Measurements from ENCODE around the gene FREM1. TPM values are rescaled to one million over a fixed set of nuclear protein-coding genes. Genes with fewer than 3 reads are reported as not detected.

Gene FREM1
- total and polyA plus RNA-seq, 9 donors: 0.61 to 9.2 (median 2.8) TPM

- Histone ChIP-seq H3K27ac (no peak overlapping the region), H3K9me3 (no peaks in the 10 kb centered on the region), H3K4me3 (no peak overlapping the region), H3K36me3 (no peaks in the 10 kb centered on the region), H3K27me3 (no peaks in the 10 kb centered on the region), H3K4me1 (ENCODE audit: insufficient read depth) (no peaks in the 10 kb centered on the region)
- DNase-seq: no peak
- TF ChIP-seq, protein P1, sequence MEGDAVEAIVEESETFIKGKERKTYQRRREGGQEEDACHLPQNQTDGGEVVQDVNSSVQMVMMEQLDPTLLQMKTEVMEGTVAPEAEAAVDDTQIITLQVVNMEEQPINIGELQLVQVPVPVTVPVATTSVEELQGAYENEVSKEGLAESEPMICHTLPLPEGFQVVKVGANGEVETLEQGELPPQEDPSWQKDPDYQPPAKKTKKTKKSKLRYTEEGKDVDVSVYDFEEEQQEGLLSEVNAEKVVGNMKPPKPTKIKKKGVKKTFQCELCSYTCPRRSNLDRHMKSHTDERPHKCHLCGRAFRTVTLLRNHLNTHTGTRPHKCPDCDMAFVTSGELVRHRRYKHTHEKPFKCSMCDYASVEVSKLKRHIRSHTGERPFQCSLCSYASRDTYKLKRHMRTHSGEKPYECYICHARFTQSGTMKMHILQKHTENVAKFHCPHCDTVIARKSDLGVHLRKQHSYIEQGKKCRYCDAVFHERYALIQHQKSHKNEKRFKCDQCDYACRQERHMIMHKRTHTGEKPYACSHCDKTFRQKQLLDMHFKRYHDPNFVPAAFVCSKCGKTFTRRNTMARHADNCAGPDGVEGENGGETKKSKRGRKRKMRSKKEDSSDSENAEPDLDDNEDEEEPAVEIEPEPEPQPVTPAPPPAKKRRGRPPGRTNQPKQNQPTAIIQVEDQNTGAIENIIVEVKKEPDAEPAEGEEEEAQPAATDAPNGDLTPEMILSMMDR (IDR thresholded peaks at IDR 0.05): no peak
- no peak for TF ChIP-seq EP300 (IDR thresholded peaks at IDR 0.05)
- intact Hi-C loops (cut with DNase I): no loop called here
- 77 to 85% (median 82%) methylated on average over 1 of the region's 1 CpG for WGBS, 3 donors
Observed at GRCh38 chr9:14935964-14936363, 25.7 kb upstream of the FREM1 start.

DNA sequence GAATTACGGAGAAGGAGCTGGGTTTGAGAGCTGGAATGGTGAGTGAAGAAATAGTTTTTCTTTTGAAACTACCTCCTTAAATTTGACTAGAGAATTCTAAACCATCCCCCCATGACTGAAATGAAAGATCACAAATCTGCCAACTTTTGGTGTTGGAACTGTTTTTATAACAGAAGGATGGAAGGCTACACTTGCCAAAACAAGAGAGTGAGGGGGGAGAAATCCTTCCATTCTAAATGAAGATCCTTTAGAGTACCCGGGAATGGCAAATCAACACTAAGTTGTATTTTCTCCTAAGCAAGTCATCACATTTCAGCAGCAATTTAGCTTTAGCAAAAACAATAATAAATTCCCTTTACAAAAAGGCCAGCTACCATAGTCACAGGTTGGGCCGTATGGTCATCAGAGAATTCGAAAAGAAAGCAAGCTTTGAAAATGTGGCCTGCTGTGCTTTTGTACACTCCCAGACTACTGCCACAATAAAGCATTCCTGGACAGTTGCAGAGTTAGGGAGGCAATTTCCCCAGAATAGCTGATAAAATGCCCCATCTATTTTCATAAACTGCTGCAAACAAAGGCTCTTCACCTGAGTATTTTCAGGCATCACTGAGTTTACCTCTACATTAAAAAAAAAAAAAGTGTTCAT lies 25.0 kb upstream of the FREM1 start:
- Histone ChIP-seq H3K27me3 (no peaks in the 10 kb centered on the region), H3K36me3 (no peaks in the 10 kb centered on the region), H3K4me1 (ENCODE audit: insufficient read depth) (no peaks in the 10 kb centered on the region), H3K27ac (no peak overlapping the region), H3K4me3 (no peak overlapping the region), H3K9me3 (no peaks in the 10 kb centered on the region)
- DNase-seq: no peak
- 35 to 45% (median 39%) methylated on average over 4 of the region's 4 CpGs for WGBS, 3 donors
- intact Hi-C loops (cut with DNase I): no loop called here
- TF ChIP-seq EP300 (IDR thresholded peaks at IDR 0.05) (no peak), POLR2A (IDR thresholded peaks at IDR 0.05) (no peak)
- TF ChIP-seq, protein P1 (IDR thresholded peaks at IDR 0.05): no peak

- TF ChIP-seq POLR2A (IDR thresholded peaks at IDR 0.05) (no peak), EP300 (IDR thresholded peaks at IDR 0.05) (no peak)
- TF ChIP-seq, protein P1 (IDR thresholded peaks at IDR 0.05): no peak
- no peak overlapping the region for H3K27ac ChIP-seq
- 84 to 92% (median 86%) methylated on average over 2 of the region's 2 CpGs for WGBS, 3 donors
- DNase-seq: no peak
- no peaks in the 10 kb centered on the region for H3K27me3 ChIP-seq
- H3K9me3 ChIP-seq: no peaks in the 10 kb centered on the region
- no peaks in the 10 kb centered on the region for H3K36me3 ChIP-seq
- intact Hi-C loops (cut with DNase I): no loop called here
- H3K4me1 ChIP-seq (ENCODE audit: insufficient read depth): no peaks in the 10 kb centered on the region
- H3K4me3 ChIP-seq: no peak overlapping the region
Observed at GRCh38 chr9:14932641-14933040, 22.4 kb upstream of the FREM1 start.

DNA sequence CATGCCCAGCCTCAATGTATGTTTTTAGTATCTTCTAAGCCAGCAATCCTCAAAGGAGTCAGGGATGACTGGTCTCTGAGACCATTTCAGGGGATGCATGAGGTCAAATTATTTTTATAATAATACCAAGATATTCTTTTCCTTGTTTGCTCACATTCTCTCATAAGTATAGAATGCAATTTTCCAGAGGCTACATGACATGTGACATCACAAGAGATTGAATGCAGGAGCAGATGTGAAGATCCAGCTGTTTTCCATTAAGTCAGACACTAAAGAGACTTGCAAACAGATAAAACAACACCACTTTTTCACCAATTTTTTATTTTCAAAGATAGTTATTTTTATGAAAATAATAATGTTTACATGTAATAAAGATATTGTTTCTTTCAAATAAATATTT lies 22.0 kb upstream of the FREM1 start:
- Histone ChIP-seq H3K9me3 (no peaks in the 10 kb centered on the region), H3K4me3 (no peak overlapping the region), H3K36me3 (no peaks in the 10 kb centered on the region), H3K27ac (no peak overlapping the region), H3K4me1 (ENCODE audit: insufficient read depth) (no peaks in the 10 kb centered on the region), H3K27me3 (no peaks in the 10 kb centered on the region)
- TF ChIP-seq POLR2A (IDR thresholded peaks at IDR 0.05): no peak
- intact Hi-C loops (cut with DNase I): no loop called here
- DNase-seq: no peak

DNA sequence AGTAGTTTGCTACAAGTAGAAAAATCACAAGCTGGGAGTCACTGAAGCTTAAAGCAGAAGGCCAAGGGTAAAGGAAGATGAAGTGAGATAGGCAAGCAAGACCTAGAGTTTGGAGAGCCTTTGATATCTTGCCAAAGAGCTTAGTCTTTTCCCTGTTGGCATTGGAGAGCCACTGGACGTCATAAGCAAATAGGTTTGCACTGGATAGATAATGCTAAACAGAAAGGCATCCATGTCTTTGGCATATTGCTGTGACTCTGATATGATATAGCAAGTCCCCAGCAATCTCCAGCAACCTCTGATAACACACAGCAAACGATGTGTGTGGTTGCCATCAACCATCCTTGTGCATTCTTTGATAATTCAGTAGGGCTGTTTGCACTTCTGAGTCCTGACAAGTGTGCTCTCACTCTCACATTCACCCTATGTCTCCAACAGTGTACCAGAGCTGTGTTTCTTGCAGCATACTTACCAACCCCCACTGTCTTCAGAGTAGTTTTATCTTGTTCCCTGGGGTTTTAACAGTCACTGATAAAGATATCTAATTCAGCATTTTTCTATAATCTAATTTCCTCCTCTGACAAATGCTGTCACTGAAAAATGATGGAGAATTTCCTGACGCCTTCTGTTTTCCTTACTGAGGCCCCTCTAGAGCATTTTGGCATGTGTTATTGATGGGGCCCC lies 16.9 kb upstream of the FREM1 start:
- H3K9me3 ChIP-seq: no peaks in the 10 kb centered on the region
- H3K4me3 ChIP-seq: no peak overlapping the region
- H3K27ac ChIP-seq: no peak overlapping the region
- H3K4me1 ChIP-seq (ENCODE audit: insufficient read depth): no peaks in the 10 kb centered on the region
- H3K36me3 ChIP-seq: no peaks in the 10 kb centered on the region
- WGBS, 3 donors: 55 to 66% (median 65%) methylated on average over 3 of the region's 3 CpGs
- DNase-seq: no peak
- TF ChIP-seq POLR2A (IDR thresholded peaks at IDR 0.05): no peak
- no peaks in the 10 kb centered on the region for H3K27me3 ChIP-seq
- intact Hi-C loops (cut with DNase I): no loop called here
